Activated CD8-positive, alpha-beta memory T cell treated with anti-CD3 and anti-CD28 coated beads, Interleukin-2, amount 50 U/mL, for 24 hours (primary cell): ENCODE data around the gene GATB.

ENCODE experiments used
- DNase-seq: peaks from one replicate; pipeline ENCODE4 v3.0.0-alpha.2; 2020; ENCODE audit errors: extremely low read depth

The GATB gene

GRCh38 chr4:151698213-151698612, 62.6 kb downstream of the GATB start:
- no peak for DNase-seq

- no peak for DNase-seq
Measured at GRCh38 chr4:151694961-151695720, 65.7 kb downstream of the GATB start.

- DNase-seq = no peak
Measured at GRCh38 chr4:151692821-151693673, 67.8 kb downstream of the GATB start.

GRCh38 chr4:151692443-151692782, 68.4 kb downstream of the GATB start:
- no peak for DNase-seq

- DNase-seq = no peak
Measured at GRCh38 chr4:151691639-151692442, 69.0 kb downstream of the GATB start.

- no peak for DNase-seq
Measured at GRCh38 chr4:151690876-151691275, 69.9 kb downstream of the GATB start.

- no peak for DNase-seq
Measured at GRCh38 chr4:151690164-151690870, 70.5 kb downstream of the GATB start.

- DNase-seq = no peak
Measured at GRCh38 chr4:151689211-151689991, 71.4 kb downstream of the GATB start.

- DNase-seq = no peak
Measured at GRCh38 chr4:151688785-151689043, 72.1 kb downstream of the GATB start.

- no peak for DNase-seq
Measured at GRCh38 chr4:151688003-151688784, 72.6 kb downstream of the GATB start.

GRCh38 chr4:151687021-151687640, 73.7 kb downstream of the GATB start:
- DNase-seq = no peak

- no peak for DNase-seq
Measured at GRCh38 chr4:151685303-151685702, 75.5 kb downstream of the GATB start.

GRCh38 chr4:151681085-151681484, 79.7 kb downstream of the GATB start:
- DNase-seq = no peak

- DNase-seq = no peak
Measured at GRCh38 chr4:151679231-151679630, 81.6 kb downstream of the GATB start.

- DNase-seq = no peak
Measured at GRCh38 chr4:151678048-151678872, 82.5 kb downstream of the GATB start.

- no peak for DNase-seq
Measured at GRCh38 chr4:151677193-151677592, 83.6 kb downstream of the GATB start.

GRCh38 chr4:151676301-151676700, 84.5 kb downstream of the GATB start:
- DNase-seq = no peak

- DNase-seq = no peak
Measured at GRCh38 chr4:151675411-151675971, 85.3 kb downstream of the GATB start.
